Activated CD4-positive, alpha-beta T cell treated with anti-CD3 and anti-CD28 coated beads, Interleukin-2, amount 10 ng/mL, durations not matched to agents 24 days and 14 days (primary cell): Measurements from ENCODE around the gene CCDC71L. TPM values are rescaled to one million over a fixed set of nuclear protein-coding genes. Genes with fewer than 3 reads are reported as not detected.
"Not testable (repeated sequence)": the region's sequence is repeated elsewhere in the genome, so short reads cannot be mapped to it uniquely, and the experiment has no call there.

ENCODE experiments used
- DNase-seq: peaks from one replicate; pipeline ENCODE4 v3.0.0; 2022
- H3K27ac Mint-ChIP-seq: one replicate; pipeline ENCODE4 v1.8.0; 2022; ENCODE audit warnings: mild to moderate bottlenecking, mixed read lengths
- H3K27me3 Mint-ChIP-seq: one replicate; pipeline ENCODE4 v1.8.0; 2022; ENCODE audit warnings: mixed read lengths
- H3K36me3 Mint-ChIP-seq: one replicate; pipeline ENCODE4 v1.8.0; 2022; ENCODE audit warnings: low read depth, mild to moderate bottlenecking, mixed read lengths
- H3K4me1 Mint-ChIP-seq: one replicate; pipeline ENCODE4 v1.8.0; 2021; ENCODE audit warnings: mixed read lengths
- H3K4me3 Mint-ChIP-seq: one replicate; pipeline ENCODE4 v1.8.0; 2022; ENCODE audit warnings: mild to moderate bottlenecking, moderate library complexity, mixed read lengths
- H3K9me3 Mint-ChIP-seq: one replicate; pipeline ENCODE4 v1.8.0; 2021; ENCODE audit warnings: mixed read lengths
- intact Hi-C: fragments of 100-400 bp; cut with micrococcal nuclease; formaldehyde crosslinking; loops from one replicate; pipeline ENCODE4 v1.15.1; 2023
- total RNA-seq: library from RNA; stranded (reverse); gene quantifications from 2 replicates; pipeline ENCODE4 v1.2.3, GENCODE V29; 2022

CCDC71L gene
- 19.5 and 21.3 TPM in 2 replicates for total RNA-seq

- DNase-seq, result peak; percentile 97
- peaks cover 8% of the 10 kb centered on the region for H3K36me3 Mint-ChIP-seq
- H3K4me1 Mint-ChIP-seq, result peaks cover 27% of the 10 kb centered on the region
- intact Hi-C loops, result loop anchor here (1.0 to 2.0 kb wide), 9 partner anchors 57 to 508 kb away; partner anchors contain the start of genes HBP1, NAMPT and PIK3CG
- H3K4me3 Mint-ChIP-seq, result peak within 1 kb of the TSS; percentile 88
- peaks cover 5% of the 10 kb centered on the region for H3K9me3 Mint-ChIP-seq
- peak within 1 kb of the TSS; percentile 94 for H3K27ac Mint-ChIP-seq
- H3K27me3 Mint-ChIP-seq, result no peaks in the 10 kb centered on the region
Observed at GRCh38 chr7:106660862-106661720, at the start of gene CCDC71L. Gene CCDC71L, minus strand, starts transcription at chr7:106661158. Its CDS starts 262 bp downstream, at chr7:106660896.

- H3K4me3 Mint-ChIP-seq, DNase-seq, intact Hi-C loops, H3K36me3 Mint-ChIP-seq, H3K27ac Mint-ChIP-seq, H3K27me3 Mint-ChIP-seq, H3K4me1 Mint-ChIP-seq: not testable (repeated sequence)
- H3K9me3 Mint-ChIP-seq, result peaks cover 16% of the 10 kb centered on the region
Observed at GRCh38 chr7:106709604-106710003, 48.6 kb upstream of the CCDC71L start.

GRCh38 chr7:106704000-106704840 lies 43.3 kb upstream of the CCDC71L start:
- Mint-ChIP-seq H3K9me3 (peaks cover 2% of the 10 kb centered on the region), H3K4me3 (no peak overlapping the region), H3K36me3 (no peaks in the 10 kb centered on the region), H3K4me1 (peaks cover 6% of the 10 kb centered on the region), H3K27ac (no peak overlapping the region), H3K27me3 (no peaks in the 10 kb centered on the region)
- intact Hi-C loops, result no loop called here
- DNase-seq, result no peak

GRCh38 chr7:106693677-106694353 lies 32.9 kb upstream of the CCDC71L start:
- no peak overlapping the region for H3K4me3 Mint-ChIP-seq
- no peak overlapping the region for H3K27ac Mint-ChIP-seq

GRCh38 chr7:106692450-106693051 lies 31.6 kb upstream of the CCDC71L start:
- H3K4me3 Mint-ChIP-seq, result no peak overlapping the region

More at GRCh38 chr7:106693677-106694353, 32.9 kb upstream of the CCDC71L start:
- Mint-ChIP-seq H3K4me1 (peaks cover 7% of the 10 kb centered on the region), H3K36me3 (no peaks in the 10 kb centered on the region), H3K27me3 (no peaks in the 10 kb centered on the region), H3K9me3 (peaks cover 3% of the 10 kb centered on the region)
- intact Hi-C loops, result no loop called here
- DNase-seq, result no peak

GRCh38 chr7:106688161-106688560 lies 27.2 kb upstream of the CCDC71L start:
- H3K27ac Mint-ChIP-seq, H3K36me3 Mint-ChIP-seq, H3K27me3 Mint-ChIP-seq, DNase-seq, H3K4me1 Mint-ChIP-seq, H3K4me3 Mint-ChIP-seq, intact Hi-C loops: not testable (repeated sequence)
- H3K9me3 Mint-ChIP-seq, result peaks cover 11% of the 10 kb centered on the region

More at GRCh38 chr7:106692450-106693051, 31.6 kb upstream of the CCDC71L start:
- intact Hi-C loops, result no loop called here
- DNase-seq, result no peak
- Mint-ChIP-seq H3K36me3 (no peaks in the 10 kb centered on the region), H3K4me1 (peaks cover 7% of the 10 kb centered on the region), H3K9me3 (peaks cover 1% of the 10 kb centered on the region), H3K27me3 (peaks cover 1% of the 10 kb centered on the region), H3K27ac (no peak overlapping the region)

- intact Hi-C loops, result no loop called here
- H3K4me3 Mint-ChIP-seq, result no peak overlapping the region
- H3K9me3 Mint-ChIP-seq, result peaks cover 11% of the 10 kb centered on the region
- DNase-seq, result no peak
- H3K27ac Mint-ChIP-seq, result no peak overlapping the region
- H3K27me3 Mint-ChIP-seq, result peaks cover 9% of the 10 kb centered on the region
- no peaks in the 10 kb centered on the region for H3K36me3 Mint-ChIP-seq
- peaks cover 5% of the 10 kb centered on the region for H3K4me1 Mint-ChIP-seq
Observed at GRCh38 chr7:106683941-106684340, 23.0 kb upstream of the CCDC71L start.

- intact Hi-C loops, result no loop called here
Observed at GRCh38 chr7:106681815-106682495, 21.0 kb upstream of the CCDC71L start.

GRCh38 chr7:106679153-106679931 lies 18.4 kb upstream of the CCDC71L start:
- no peak overlapping the region for H3K4me3 Mint-ChIP-seq
- DNase-seq, result no peak
- peaks cover 3% of the 10 kb centered on the region for H3K27me3 Mint-ChIP-seq
- H3K27ac Mint-ChIP-seq, result peak overlapping the region; percentile 0
- peaks cover 5% of the 10 kb centered on the region for H3K4me1 Mint-ChIP-seq
- peaks cover 3% of the 10 kb centered on the region for H3K9me3 Mint-ChIP-seq
- intact Hi-C loops, result no loop called here
- H3K36me3 Mint-ChIP-seq, result no peaks in the 10 kb centered on the region

More at GRCh38 chr7:106681815-106682495, 21.0 kb upstream of the CCDC71L start:
- peaks cover 5% of the 10 kb centered on the region for H3K4me1 Mint-ChIP-seq
- H3K4me3 Mint-ChIP-seq, result no peak overlapping the region
- peaks cover 3% of the 10 kb centered on the region for H3K27me3 Mint-ChIP-seq
- DNase-seq, result no peak
- H3K9me3 Mint-ChIP-seq, result peaks cover 4% of the 10 kb centered on the region
- H3K27ac Mint-ChIP-seq, result no peak overlapping the region
- no peaks in the 10 kb centered on the region for H3K36me3 Mint-ChIP-seq

- Mint-ChIP-seq H3K9me3 (peaks cover 3% of the 10 kb centered on the region), H3K4me3 (no peak overlapping the region), H3K27me3 (peaks cover 3% of the 10 kb centered on the region), H3K27ac (peak overlapping the region; percentile 31), H3K4me1 (peaks cover 5% of the 10 kb centered on the region), H3K36me3 (no peaks in the 10 kb centered on the region)
- intact Hi-C loops, result no loop called here
- DNase-seq, result no peak
Observed at GRCh38 chr7:106678795-106679152, 17.8 kb upstream of the CCDC71L start.

- H3K27ac Mint-ChIP-seq, H3K4me1 Mint-ChIP-seq, H3K36me3 Mint-ChIP-seq, DNase-seq, H3K27me3 Mint-ChIP-seq, intact Hi-C loops, H3K4me3 Mint-ChIP-seq: not testable (repeated sequence)
- peaks cover 14% of the 10 kb centered on the region for H3K9me3 Mint-ChIP-seq
Observed at GRCh38 chr7:106676506-106676905, 15.5 kb upstream of the CCDC71L start.

GRCh38 chr7:106673688-106674087 lies 12.7 kb upstream of the CCDC71L start:
- H3K36me3 Mint-ChIP-seq, H3K4me3 Mint-ChIP-seq, H3K27ac Mint-ChIP-seq, H3K27me3 Mint-ChIP-seq, intact Hi-C loops, DNase-seq, H3K4me1 Mint-ChIP-seq: not testable (repeated sequence)
- H3K9me3 Mint-ChIP-seq, result peaks cover 14% of the 10 kb centered on the region
